Neutrophil (primary cell): ENCODE measurements around the gene SSPN.
A peak's percentile ranks its signal among the peaks of the same experiment; 100 is the strongest.

Experiments
- H3K27ac ChIP-seq: fragments of 200-600 bp; sonication (generic); 2 replicates; pipeline ENCODE4 v1.5.1; 2016; ENCODE audit warnings: mild to moderate bottlenecking, moderate library complexity
- H3K27me3 ChIP-seq: fragments of 200-600 bp; sonication (generic); 2 replicates; pipeline ENCODE4 v1.6.0; 2016; ENCODE audit warnings: mild to moderate bottlenecking
- H3K36me3 ChIP-seq: fragments of 200-600 bp; sonication (generic); 2 replicates; pipeline ENCODE4 v1.5.1; 2017
- H3K4me1 ChIP-seq, 2 experiments: fragments of 200-600 bp in 1 of 2; sonication (generic) in 1 of 2; 1 replicate in 1 of 2; 2 replicates in 1 of 2; pipeline versions ENCODE4 v1.5.1 to v1.6.1; 2013 to 2016; ENCODE audit warnings: low read depth in 1 of 2, low read length in 1 of 2, mild to moderate bottlenecking in 1 of 2, moderate library complexity in 1 of 2; ENCODE audit not compliant: control insufficient read depth in 1 of 2, insufficient read depth in 1 of 2
- H3K4me3 ChIP-seq, 2 experiments: fragments of 200-600 bp in 1 of 2; sonication (generic) in 1 of 2; 1 replicate in 1 of 2; 2 replicates in 1 of 2; pipeline ENCODE4 v1.5.1; 2013 to 2016; ENCODE audit warnings: low read depth in 1 of 2, low read length in 1 of 2, mild to moderate bottlenecking in 1 of 2, moderate library complexity in 1 of 2
- H3K9me3 ChIP-seq: fragments of 200-600 bp; sonication (generic); 2 replicates; pipeline ENCODE4 v1.5.1; 2016
- CTCF ChIP-seq: fragments of 200-600 bp; sonication (generic); IDR thresholded peaks from 2 replicates; pipeline ENCODE4 v1.5.1; 2016; ENCODE audit warnings: antibody characterized with exemption

Gene SSPN

GRCh38 chr12:26273811-26274210 lies 78.4 kb downstream of the SSPN start:
- Histone ChIP-seq H3K36me3 (no peaks in the 10 kb centered on the region), H3K27ac (no peak overlapping the region), H3K9me3 (no peaks in the 10 kb centered on the region), H3K4me3 (no peak overlapping the region), H3K4me1 (peaks cover 28 to 32% of the 10 kb centered on the region in 2 experiments), H3K27me3 (no peaks in the 10 kb centered on the region)
- TF ChIP-seq CTCF = no peak

- no peaks in the 10 kb centered on the region for H3K27me3 ChIP-seq
- no peak overlapping the region for H3K4me3 ChIP-seq
- peak overlapping the region; percentile 55 for H3K27ac ChIP-seq
- H3K36me3 ChIP-seq = no peaks in the 10 kb centered on the region
- no peak for TF ChIP-seq CTCF
- H3K9me3 ChIP-seq = no peaks in the 10 kb centered on the region
- peaks cover 28 to 32% of the 10 kb centered on the region in 2 experiments for H3K4me1 ChIP-seq
These were observed 79.3 kb downstream of the SSPN start for GRCh38 chr12:26274441-26275312.

GRCh38 chr12:26275313-26276131 lies 80.1 kb downstream of the SSPN start:
- no peaks in the 10 kb centered on the region for H3K27me3 ChIP-seq
- no peaks in the 10 kb centered on the region for H3K9me3 ChIP-seq
- peak overlapping the region; percentile 55 for H3K27ac ChIP-seq
- no peak overlapping the region for H3K4me3 ChIP-seq
- no peaks in the 10 kb centered on the region for H3K36me3 ChIP-seq
- no peak for TF ChIP-seq CTCF
- peaks cover 28 to 32% of the 10 kb centered on the region in 2 experiments for H3K4me1 ChIP-seq

- H3K36me3 ChIP-seq = no peaks in the 10 kb centered on the region
- no peaks in the 10 kb centered on the region for H3K9me3 ChIP-seq
- no peak for TF ChIP-seq CTCF
- H3K27me3 ChIP-seq = no peaks in the 10 kb centered on the region
- H3K4me3 ChIP-seq = no peak overlapping the region
- H3K4me1 ChIP-seq = peaks cover 19 to 26% of the 10 kb centered on the region in 2 experiments
- H3K27ac ChIP-seq = no peak overlapping the region
These were observed 81.3 kb downstream of the SSPN start for GRCh38 chr12:26276709-26277108.

GRCh38 chr12:26277506-26278246 lies 82.3 kb downstream of the SSPN start:
- H3K27me3 ChIP-seq = no peaks in the 10 kb centered on the region
- no peaks in the 10 kb centered on the region for H3K9me3 ChIP-seq
- H3K27ac ChIP-seq = no peak overlapping the region
- H3K4me1 ChIP-seq = peaks cover 18 to 25% of the 10 kb centered on the region in 2 experiments
- H3K36me3 ChIP-seq = no peaks in the 10 kb centered on the region
- TF ChIP-seq CTCF = no peak
- H3K4me3 ChIP-seq = no peak overlapping the region
